Rectal smooth muscle tissue (tissue), 1 donor: Measurements from ENCODE around the gene GBE1.

Experiments used
- H3K27ac ChIP-seq: one replicate; pipeline ENCODE4 v1.7.0; 2013; ENCODE audit warnings: low read depth, low read length, inconsistent platforms
- H3K27me3 ChIP-seq: one replicate; pipeline ENCODE4 v1.7.0; 2013; ENCODE audit warnings: low read length; ENCODE audit not compliant: control insufficient read depth, insufficient read depth
- H3K36me3 ChIP-seq: one replicate; pipeline ENCODE4 v1.7.0; 2013; ENCODE audit warnings: low read length; ENCODE audit not compliant: control insufficient read depth, insufficient read depth
- H3K4me1 ChIP-seq: one replicate; pipeline ENCODE4 v1.7.0; 2013; ENCODE audit warnings: low read length; ENCODE audit not compliant: control insufficient read depth, insufficient read depth
- H3K4me3 ChIP-seq: one replicate; pipeline ENCODE4 v1.7.0; 2013; ENCODE audit warnings: low read length
- H3K9ac ChIP-seq: one replicate; pipeline ENCODE4 v1.7.0; 2013; ENCODE audit warnings: low read length

Gene GBE1

GRCh38 chr3:81718311-81718710, 43.1 kb downstream of the GBE1 start:
- H3K4me1 ChIP-seq, result no peaks in the 10 kb centered on the region
- H3K27me3 ChIP-seq, result no peaks in the 10 kb centered on the region
- H3K4me3 ChIP-seq, result no peak overlapping the region
- no peaks in the 10 kb centered on the region for H3K36me3 ChIP-seq
- H3K27ac ChIP-seq, result no peak overlapping the region
- no peak overlapping the region for H3K9ac ChIP-seq

GRCh38 chr3:81716870-81717509, 44.5 kb downstream of the GBE1 start:
- Histone ChIP-seq H3K4me1 (no peaks in the 10 kb centered on the region), H3K27me3 (no peaks in the 10 kb centered on the region), H3K36me3 (no peaks in the 10 kb centered on the region), H3K9ac (no peak overlapping the region), H3K4me3 (no peak overlapping the region), H3K27ac (no peak overlapping the region)

DNA sequence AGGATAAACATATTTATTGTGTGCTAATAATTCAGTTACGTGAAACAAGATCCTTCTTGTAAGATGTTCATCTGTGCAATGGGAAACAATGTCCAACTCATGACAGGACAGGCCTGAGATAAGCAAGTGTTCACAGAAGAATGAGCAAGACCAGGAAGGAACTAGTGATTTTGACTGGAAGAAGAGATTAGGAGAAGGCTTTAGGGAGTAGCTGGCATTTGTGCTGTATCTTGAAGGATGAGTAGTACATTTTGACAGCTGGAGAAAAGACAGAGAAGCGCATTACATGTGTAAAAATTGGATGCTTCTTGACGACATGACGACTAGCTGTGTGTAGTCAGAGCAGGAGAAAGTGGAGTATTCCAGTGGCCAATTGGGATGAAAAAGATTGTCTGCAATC, 48.4 kb downstream of the GBE1 start:
- Histone ChIP-seq H3K9ac (no peak overlapping the region), H3K4me3 (no peak overlapping the region), H3K4me1 (no peaks in the 10 kb centered on the region), H3K27me3 (no peaks in the 10 kb centered on the region), H3K36me3 (no peaks in the 10 kb centered on the region), H3K27ac (no peak overlapping the region)

DNA sequence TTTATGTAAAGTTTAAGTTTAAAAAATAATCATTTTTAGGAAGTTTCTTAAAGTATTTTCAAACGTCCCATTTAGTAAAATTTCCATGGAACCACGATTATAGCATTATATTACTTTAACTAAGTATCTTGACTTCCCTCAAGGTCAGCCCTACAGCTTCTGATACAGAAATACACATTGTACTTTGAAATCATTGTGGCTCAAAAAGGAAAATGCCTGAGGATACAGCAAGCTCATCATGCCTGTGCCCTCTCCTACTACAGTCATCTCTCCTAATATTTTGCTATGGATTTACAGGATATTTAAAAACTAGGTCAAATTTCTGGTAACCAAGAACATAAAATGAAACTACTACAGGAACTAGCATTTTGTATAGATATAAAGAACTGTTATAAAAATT, 51.8 kb downstream of the GBE1 start:
- no peaks in the 10 kb centered on the region for H3K36me3 ChIP-seq
- H3K27me3 ChIP-seq, result no peaks in the 10 kb centered on the region
- no peak overlapping the region for H3K9ac ChIP-seq
- H3K27ac ChIP-seq, result no peak overlapping the region
- H3K4me3 ChIP-seq, result no peak overlapping the region
- H3K4me1 ChIP-seq, result no peaks in the 10 kb centered on the region

- Histone ChIP-seq H3K27ac (no peak overlapping the region), H3K4me1 (no peaks in the 10 kb centered on the region), H3K36me3 (no peaks in the 10 kb centered on the region), H3K9ac (no peak overlapping the region), H3K4me3 (no peak overlapping the region), H3K27me3 (no peaks in the 10 kb centered on the region)
Observed at GRCh38 chr3:81707996-81708395, 53.4 kb downstream of the GBE1 start.

GRCh38 chr3:81702126-81702525, 59.3 kb downstream of the GBE1 start:
- no peak overlapping the region for H3K9ac ChIP-seq
- no peaks in the 10 kb centered on the region for H3K27me3 ChIP-seq
- H3K4me1 ChIP-seq, result no peaks in the 10 kb centered on the region
- H3K36me3 ChIP-seq, result no peaks in the 10 kb centered on the region
- no peak overlapping the region for H3K27ac ChIP-seq
- H3K4me3 ChIP-seq, result no peak overlapping the region

GRCh38 chr3:81699536-81700320, 61.7 kb downstream of the GBE1 start:
- Histone ChIP-seq H3K4me1 (no peaks in the 10 kb centered on the region), H3K27ac (no peak overlapping the region), H3K27me3 (no peaks in the 10 kb centered on the region), H3K4me3 (no peak overlapping the region), H3K36me3 (no peaks in the 10 kb centered on the region), H3K9ac (no peak overlapping the region)

- H3K27ac ChIP-seq, result no peak overlapping the region
- H3K4me1 ChIP-seq, result no peaks in the 10 kb centered on the region
- H3K4me3 ChIP-seq, result no peak overlapping the region
- H3K36me3 ChIP-seq, result no peaks in the 10 kb centered on the region
- H3K9ac ChIP-seq, result no peak overlapping the region
- H3K27me3 ChIP-seq, result no peaks in the 10 kb centered on the region
Observed at GRCh38 chr3:81696090-81696489, 65.4 kb downstream of the GBE1 start.

GRCh38 chr3:81695302-81695701, 66.1 kb downstream of the GBE1 start:
- no peak overlapping the region for H3K4me3 ChIP-seq
- H3K9ac ChIP-seq, result no peak overlapping the region
- H3K27me3 ChIP-seq, result no peaks in the 10 kb centered on the region
- H3K36me3 ChIP-seq, result no peaks in the 10 kb centered on the region
- H3K4me1 ChIP-seq, result no peaks in the 10 kb centered on the region
- no peak overlapping the region for H3K27ac ChIP-seq

DNA sequence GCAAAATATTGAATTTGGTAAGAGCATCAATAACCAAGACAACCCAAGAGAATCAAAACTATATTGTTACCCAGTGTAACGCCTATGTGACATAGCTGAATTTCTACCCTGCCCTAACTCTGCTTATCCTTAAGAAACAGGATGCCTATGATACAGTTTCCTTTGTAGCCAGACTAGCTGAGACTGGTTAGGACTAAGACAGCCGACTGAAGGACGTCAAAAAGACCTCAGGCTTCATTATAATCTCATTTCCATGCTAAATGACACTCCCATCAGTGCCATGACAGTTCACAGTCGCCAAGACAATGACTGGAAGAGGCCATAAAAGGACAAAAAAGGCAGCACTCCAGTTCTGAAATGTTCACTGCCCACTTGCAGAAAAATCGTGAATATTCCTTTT, 66.8 kb downstream of the GBE1 start:
- Histone ChIP-seq H3K27ac (no peak overlapping the region), H3K4me1 (no peaks in the 10 kb centered on the region), H3K4me3 (no peak overlapping the region), H3K27me3 (no peaks in the 10 kb centered on the region), H3K9ac (no peak overlapping the region), H3K36me3 (no peaks in the 10 kb centered on the region)

GRCh38 chr3:81692766-81693165, 68.7 kb downstream of the GBE1 start:
- Histone ChIP-seq H3K4me3 (no peak overlapping the region), H3K36me3 (no peaks in the 10 kb centered on the region), H3K4me1 (no peaks in the 10 kb centered on the region), H3K27ac (no peak overlapping the region), H3K27me3 (no peaks in the 10 kb centered on the region), H3K9ac (no peak overlapping the region)

- Histone ChIP-seq H3K27me3 (no peaks in the 10 kb centered on the region), H3K36me3 (no peaks in the 10 kb centered on the region), H3K27ac (no peak overlapping the region), H3K9ac (no peak overlapping the region), H3K4me3 (no peak overlapping the region), H3K4me1 (no peaks in the 10 kb centered on the region)
Observed at GRCh38 chr3:81689617-81690016, 71.8 kb downstream of the GBE1 start.
